ENCODE results near the gene RCVRN. TPM values are rescaled to one million over a fixed set of nuclear protein-coding genes. Genes with fewer than 3 reads are reported as not detected.

The RCVRN gene
- total RNA-seq, 3 donors from 2014 or later (not counting 1 experiment from before 2014, with no cell fraction given), result 0.86 to 2.0 (median 1.7) TPM

DNA sequence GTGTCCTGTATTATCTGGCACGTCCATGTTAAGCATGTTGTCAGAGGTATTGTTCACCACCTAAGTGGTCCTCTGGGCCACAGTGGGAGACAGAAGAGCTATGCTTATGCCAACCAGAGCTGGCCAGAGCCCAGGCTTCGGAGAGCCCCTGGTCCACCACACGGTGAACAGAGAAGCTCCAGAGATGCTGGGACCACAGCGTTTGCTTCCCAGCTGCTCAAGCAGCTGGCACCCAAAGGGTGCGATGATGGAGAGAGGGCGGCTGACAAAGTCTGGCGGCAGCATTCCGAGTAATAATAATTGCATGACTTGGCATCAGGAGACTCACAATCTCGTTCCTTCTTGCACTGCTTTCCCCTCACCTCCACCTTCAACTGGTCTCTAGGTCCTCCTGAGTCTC lies 35.8 kb upstream of the RCVRN start:
- Histone ChIP-seq H3K9me3 (ENCODE audit: control insufficient read depth, insufficient read depth, low read length) (no peaks in the 10 kb centered on the region), H3K27me3 (ENCODE audit: control insufficient read depth, insufficient read depth, low read length) (no peaks in the 10 kb centered on the region), H3K27ac (ENCODE audit: low read length) (no peak overlapping the region), H3K4me3 (ENCODE audit: low read length) (no peak overlapping the region), H3K36me3 (ENCODE audit: control insufficient read depth, insufficient read depth, low read length) (peaks cover 66% of the 10 kb centered on the region), H3K4me1 (ENCODE audit: control insufficient read depth, insufficient read depth, low read length) (no peaks in the 10 kb centered on the region)
- Mint-ChIP-seq H3K4me3 (no peak overlapping the region), H3K36me3 (no peaks in the 10 kb centered on the region), H3K27me3 (ENCODE audit: low read depth in 2 of 2) (no peaks in the 10 kb centered on the region), H3K4me1 (no peaks in the 10 kb centered on the region), H3K27ac (no peak overlapping the region), H3K9me3 (no peaks in the 10 kb centered on the region)
- no peak for ATAC-seq
- TF ChIP-seq, protein P1, sequence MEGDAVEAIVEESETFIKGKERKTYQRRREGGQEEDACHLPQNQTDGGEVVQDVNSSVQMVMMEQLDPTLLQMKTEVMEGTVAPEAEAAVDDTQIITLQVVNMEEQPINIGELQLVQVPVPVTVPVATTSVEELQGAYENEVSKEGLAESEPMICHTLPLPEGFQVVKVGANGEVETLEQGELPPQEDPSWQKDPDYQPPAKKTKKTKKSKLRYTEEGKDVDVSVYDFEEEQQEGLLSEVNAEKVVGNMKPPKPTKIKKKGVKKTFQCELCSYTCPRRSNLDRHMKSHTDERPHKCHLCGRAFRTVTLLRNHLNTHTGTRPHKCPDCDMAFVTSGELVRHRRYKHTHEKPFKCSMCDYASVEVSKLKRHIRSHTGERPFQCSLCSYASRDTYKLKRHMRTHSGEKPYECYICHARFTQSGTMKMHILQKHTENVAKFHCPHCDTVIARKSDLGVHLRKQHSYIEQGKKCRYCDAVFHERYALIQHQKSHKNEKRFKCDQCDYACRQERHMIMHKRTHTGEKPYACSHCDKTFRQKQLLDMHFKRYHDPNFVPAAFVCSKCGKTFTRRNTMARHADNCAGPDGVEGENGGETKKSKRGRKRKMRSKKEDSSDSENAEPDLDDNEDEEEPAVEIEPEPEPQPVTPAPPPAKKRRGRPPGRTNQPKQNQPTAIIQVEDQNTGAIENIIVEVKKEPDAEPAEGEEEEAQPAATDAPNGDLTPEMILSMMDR (IDR thresholded peaks at IDR 0.05), result no peak
- intact Hi-C loops (cut with micrococcal nuclease), result no loop called here
- no peak for DNase-seq
- 92% methylated on average over 9 of the region's 9 CpGs for WGBS (ENCODE audit: insufficient coverage)

DNA sequence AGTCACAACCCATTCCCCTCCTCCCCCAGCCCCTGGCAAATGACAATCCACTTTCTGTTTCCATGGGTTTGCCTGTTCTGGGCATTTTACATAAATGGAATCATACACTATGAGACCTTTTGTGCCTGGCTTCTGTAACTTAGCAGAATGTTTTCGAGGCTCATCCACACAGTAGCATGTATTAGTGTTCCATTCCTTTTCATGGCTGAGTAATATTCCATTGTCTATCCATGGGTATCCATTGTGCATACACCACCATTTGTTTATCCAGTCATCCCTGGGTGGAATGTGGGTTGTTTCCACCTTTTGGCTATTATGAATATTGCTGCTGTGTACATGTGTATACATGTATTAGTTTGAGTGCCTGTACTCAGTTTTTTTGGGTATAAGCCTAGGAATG lies 33.7 kb upstream of the RCVRN start:
- H3K4me3 Mint-ChIP-seq, result no peak overlapping the region
- H3K4me1 ChIP-seq (ENCODE audit: control insufficient read depth, insufficient read depth, low read length), result no peaks in the 10 kb centered on the region
- no peak overlapping the region for H3K27ac ChIP-seq (ENCODE audit: low read length)
- no peak overlapping the region for H3K4me3 ChIP-seq (ENCODE audit: low read length)
- no peaks in the 10 kb centered on the region for H3K27me3 Mint-ChIP-seq (ENCODE audit: low read depth in 2 of 2)
- no peaks in the 10 kb centered on the region for H3K9me3 ChIP-seq (ENCODE audit: control insufficient read depth, insufficient read depth, low read length)
- no peaks in the 10 kb centered on the region for H3K4me1 Mint-ChIP-seq
- no peaks in the 10 kb centered on the region for H3K27me3 ChIP-seq (ENCODE audit: control insufficient read depth, insufficient read depth, low read length)
- ATAC-seq (no peak), DNase-seq (no peak)
- intact Hi-C loops (cut with micrococcal nuclease), result no loop called here
- H3K36me3 ChIP-seq (ENCODE audit: control insufficient read depth, insufficient read depth, low read length), result peaks cover 64% of the 10 kb centered on the region
- TF ChIP-seq, protein P1 (IDR thresholded peaks at IDR 0.05), result no peak
- WGBS (ENCODE audit: insufficient coverage), result 93% methylated on average over 1 of the region's 1 CpG
- H3K9me3 Mint-ChIP-seq, result no peaks in the 10 kb centered on the region
- H3K27ac Mint-ChIP-seq, result no peak overlapping the region
- H3K36me3 Mint-ChIP-seq, result no peaks in the 10 kb centered on the region

DNA sequence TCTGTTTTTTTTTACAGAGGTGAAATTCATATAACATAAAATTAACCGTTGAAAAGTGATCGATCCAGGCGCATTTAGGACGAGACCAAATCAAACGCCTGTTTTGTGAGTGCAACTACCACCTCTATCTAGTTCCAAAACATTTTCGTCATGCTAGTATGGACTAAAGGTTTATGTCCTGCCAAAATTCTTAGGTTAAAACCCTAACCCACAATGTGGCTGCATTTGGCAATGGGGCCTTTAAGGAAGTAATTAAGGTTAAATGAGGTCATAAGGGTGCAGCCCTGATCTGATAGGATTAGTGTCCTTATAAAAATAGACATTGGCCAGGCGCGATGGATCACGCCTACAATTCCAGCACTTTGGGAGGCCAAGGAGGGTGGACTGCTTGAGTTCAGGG lies 32.8 kb upstream of the RCVRN start:
- Mint-ChIP-seq H3K4me1 (no peaks in the 10 kb centered on the region), H3K9me3 (no peaks in the 10 kb centered on the region), H3K27me3 (ENCODE audit: low read depth in 2 of 2) (no peaks in the 10 kb centered on the region), H3K27ac (no peak overlapping the region), H3K4me3 (no peak overlapping the region), H3K36me3 (no peaks in the 10 kb centered on the region)
- 95% methylated on average over 9 of the region's 9 CpGs for WGBS (ENCODE audit: insufficient coverage)
- intact Hi-C loops (cut with micrococcal nuclease), result no loop called here
- Histone ChIP-seq H3K4me3 (ENCODE audit: low read length) (no peak overlapping the region), H3K27ac (ENCODE audit: low read length) (no peak overlapping the region), H3K4me1 (ENCODE audit: control insufficient read depth, insufficient read depth, low read length) (no peaks in the 10 kb centered on the region), H3K27me3 (ENCODE audit: control insufficient read depth, insufficient read depth, low read length) (no peaks in the 10 kb centered on the region), H3K9me3 (ENCODE audit: control insufficient read depth, insufficient read depth, low read length) (no peaks in the 10 kb centered on the region), H3K36me3 (ENCODE audit: control insufficient read depth, insufficient read depth, low read length) (peaks cover 65% of the 10 kb centered on the region)
- TF ChIP-seq, protein P1 (IDR thresholded peaks at IDR 0.05), result no peak
- DNase-seq (no peak), ATAC-seq (no peak)

GRCh38 chr17:9937241-9937761 lies 32.2 kb upstream of the RCVRN start:
- DNase-seq (no peak), ATAC-seq (no peak)
- Histone ChIP-seq H3K4me1 (ENCODE audit: control insufficient read depth, insufficient read depth, low read length) (no peaks in the 10 kb centered on the region), H3K27me3 (ENCODE audit: control insufficient read depth, insufficient read depth, low read length) (no peaks in the 10 kb centered on the region), H3K4me3 (ENCODE audit: low read length) (no peak overlapping the region), H3K36me3 (ENCODE audit: control insufficient read depth, insufficient read depth, low read length) (peaks cover 64% of the 10 kb centered on the region), H3K9me3 (ENCODE audit: control insufficient read depth, insufficient read depth, low read length) (no peaks in the 10 kb centered on the region), H3K27ac (ENCODE audit: low read length) (no peak overlapping the region)
- Mint-ChIP-seq H3K9me3 (no peaks in the 10 kb centered on the region), H3K36me3 (no peaks in the 10 kb centered on the region), H3K27ac (no peak overlapping the region), H3K4me3 (no peak overlapping the region), H3K4me1 (no peaks in the 10 kb centered on the region), H3K27me3 (ENCODE audit: low read depth in 2 of 2) (no peaks in the 10 kb centered on the region)
- intact Hi-C loops (cut with micrococcal nuclease), result no loop called here
- 95% methylated on average over 13 of the region's 13 CpGs for WGBS (ENCODE audit: insufficient coverage)
- TF ChIP-seq, protein P1 (IDR thresholded peaks at IDR 0.05), result no peak
